ENCODE results near the gene NAT16. TPM values are rescaled to one million over a fixed set of nuclear protein-coding genes. Genes with fewer than 3 reads are reported as not detected.
"Not testable (repeated sequence)": the region's sequence is repeated elsewhere in the genome, so short reads cannot be mapped to it uniquely, and the experiment has no call there.

NAT16 gene
- total RNA-seq, 1 donor from 2014 or later, result not detected

DNA sequence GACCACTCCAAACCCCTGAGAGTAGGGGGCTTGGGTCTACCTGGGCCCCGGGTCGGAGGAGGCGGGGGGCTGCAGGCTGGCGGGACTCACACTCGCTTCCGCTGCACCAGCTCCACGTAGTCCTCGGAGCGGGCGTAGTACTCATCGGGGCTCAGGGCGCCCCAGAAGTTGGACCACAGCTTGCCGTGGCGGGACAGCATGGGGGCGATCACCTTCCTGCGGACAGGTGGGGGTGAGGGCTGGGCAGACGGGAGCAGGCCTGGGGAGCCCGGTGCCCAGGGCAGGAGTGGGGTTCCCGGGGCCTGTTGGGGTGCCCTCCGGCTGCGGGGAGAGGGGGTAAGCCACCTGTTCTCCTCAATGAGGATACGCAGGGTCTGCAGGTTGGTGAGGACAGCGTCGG, 31.4 kb upstream of the NAT16 start:
- H3K36me3 ChIP-seq (ENCODE audit: control insufficient read depth, insufficient read depth, low read length), result peaks cover 1% of the 10 kb centered on the region

DNA sequence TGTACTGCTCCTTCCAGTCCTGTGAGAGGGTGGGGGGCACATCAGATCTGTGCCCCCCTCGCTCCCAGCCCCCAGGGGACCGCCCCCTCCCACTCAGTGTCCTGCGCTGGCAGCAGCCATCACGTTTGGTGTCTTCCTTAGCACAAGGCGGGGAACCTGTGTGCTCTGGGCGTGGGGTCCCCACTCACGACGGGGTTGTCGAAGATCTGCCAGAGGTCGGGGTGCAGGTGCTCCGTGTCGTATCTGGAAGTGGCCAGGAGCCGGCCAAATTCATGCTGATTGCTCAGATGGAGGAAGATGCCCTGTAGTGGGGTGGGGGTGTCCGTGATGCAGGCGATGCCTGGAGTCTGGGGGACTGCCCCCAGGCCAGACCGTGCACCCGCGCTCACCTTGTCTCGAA, 30.1 kb upstream of the NAT16 start:
- no peak overlapping the region for H3K4me3 ChIP-seq (ENCODE audit: low read depth, low read length)
- TF ChIP-seq, protein P1, sequence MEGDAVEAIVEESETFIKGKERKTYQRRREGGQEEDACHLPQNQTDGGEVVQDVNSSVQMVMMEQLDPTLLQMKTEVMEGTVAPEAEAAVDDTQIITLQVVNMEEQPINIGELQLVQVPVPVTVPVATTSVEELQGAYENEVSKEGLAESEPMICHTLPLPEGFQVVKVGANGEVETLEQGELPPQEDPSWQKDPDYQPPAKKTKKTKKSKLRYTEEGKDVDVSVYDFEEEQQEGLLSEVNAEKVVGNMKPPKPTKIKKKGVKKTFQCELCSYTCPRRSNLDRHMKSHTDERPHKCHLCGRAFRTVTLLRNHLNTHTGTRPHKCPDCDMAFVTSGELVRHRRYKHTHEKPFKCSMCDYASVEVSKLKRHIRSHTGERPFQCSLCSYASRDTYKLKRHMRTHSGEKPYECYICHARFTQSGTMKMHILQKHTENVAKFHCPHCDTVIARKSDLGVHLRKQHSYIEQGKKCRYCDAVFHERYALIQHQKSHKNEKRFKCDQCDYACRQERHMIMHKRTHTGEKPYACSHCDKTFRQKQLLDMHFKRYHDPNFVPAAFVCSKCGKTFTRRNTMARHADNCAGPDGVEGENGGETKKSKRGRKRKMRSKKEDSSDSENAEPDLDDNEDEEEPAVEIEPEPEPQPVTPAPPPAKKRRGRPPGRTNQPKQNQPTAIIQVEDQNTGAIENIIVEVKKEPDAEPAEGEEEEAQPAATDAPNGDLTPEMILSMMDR (IDR thresholded peaks at IDR 0.05; ENCODE audit: insufficient read depth, low read length, poor library complexity, severe bottlenecking), result no peak
- no peak for DNase-seq (ENCODE audit: low read depth)
- H3K36me3 ChIP-seq (ENCODE audit: control insufficient read depth, insufficient read depth, low read length), result peaks cover 1% of the 10 kb centered on the region
- H3K27me3 ChIP-seq (ENCODE audit: control insufficient read depth, insufficient read depth, low read length), result no peaks in the 10 kb centered on the region

More for the DNA sequence above, 31.4 kb upstream of the NAT16 start:
- Histone ChIP-seq H3K27me3 (ENCODE audit: control insufficient read depth, insufficient read depth, low read length) (no peaks in the 10 kb centered on the region), H3K4me3 (ENCODE audit: low read depth, low read length) (no peak overlapping the region)
- TF ChIP-seq, protein P1 (IDR thresholded peaks at IDR 0.05; ENCODE audit: insufficient read depth, low read length, poor library complexity, severe bottlenecking), result no peak
- no peak for DNase-seq (ENCODE audit: low read depth)

DNA sequence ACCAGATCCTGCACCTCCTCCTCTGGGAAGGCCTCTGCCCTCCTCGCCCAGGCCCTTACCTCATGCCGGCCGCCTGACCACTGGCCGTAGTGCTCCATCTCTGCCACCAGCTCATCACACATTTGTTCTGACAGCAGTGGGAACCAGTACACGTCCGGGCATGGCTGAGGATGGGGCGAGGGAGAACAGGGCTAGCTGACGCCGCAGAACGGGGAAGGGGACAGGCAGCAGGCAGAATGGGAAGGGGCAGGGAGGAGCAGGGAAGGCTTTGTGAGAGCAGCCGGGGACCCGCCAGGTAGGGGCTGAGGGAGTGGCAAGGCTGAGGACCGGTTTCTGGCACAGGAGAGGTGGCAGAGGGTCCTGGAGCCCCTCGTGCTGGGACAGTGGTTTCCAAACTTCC, 28.7 kb upstream of the NAT16 start:
- Histone ChIP-seq H3K4me3 (ENCODE audit: low read depth, low read length) (no peak overlapping the region), H3K36me3 (ENCODE audit: control insufficient read depth, insufficient read depth, low read length) (no peaks in the 10 kb centered on the region), H3K27me3 (ENCODE audit: control insufficient read depth, insufficient read depth, low read length) (no peaks in the 10 kb centered on the region)
- TF ChIP-seq, protein P1 (IDR thresholded peaks at IDR 0.05; ENCODE audit: insufficient read depth, low read length, poor library complexity, severe bottlenecking), result no peak
- no peak for DNase-seq (ENCODE audit: low read depth)

DNA sequence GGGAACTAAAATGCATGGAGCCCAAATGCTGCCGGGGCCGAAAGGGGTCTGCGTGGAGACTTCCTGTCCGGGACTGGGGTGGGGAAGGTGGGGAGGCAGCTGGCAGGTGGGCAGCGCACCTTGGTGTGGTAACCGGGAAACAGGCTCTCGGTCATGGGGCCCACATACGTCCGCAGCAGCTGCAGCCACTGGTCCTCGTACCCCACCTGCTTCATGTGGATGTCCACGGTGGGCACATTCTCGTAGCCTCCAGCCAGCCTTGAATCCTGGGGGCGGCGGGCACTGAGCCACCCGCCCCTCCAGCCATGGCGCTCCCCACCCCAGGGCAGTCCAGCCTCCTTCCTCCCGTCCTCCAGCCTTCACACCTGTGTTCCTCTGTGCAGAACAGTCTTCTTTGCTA, 27.4 kb upstream of the NAT16 start:
- H3K27me3 ChIP-seq (ENCODE audit: control insufficient read depth, insufficient read depth, low read length), result peaks cover 12% of the 10 kb centered on the region
- no peak for DNase-seq (ENCODE audit: low read depth)
- TF ChIP-seq, protein P1 (IDR thresholded peaks at IDR 0.05; ENCODE audit: insufficient read depth, low read length, poor library complexity, severe bottlenecking), result no peak
- H3K36me3 ChIP-seq (ENCODE audit: control insufficient read depth, insufficient read depth, low read length), result no peaks in the 10 kb centered on the region
- H3K4me3 ChIP-seq (ENCODE audit: low read depth, low read length), result no peak overlapping the region

DNA sequence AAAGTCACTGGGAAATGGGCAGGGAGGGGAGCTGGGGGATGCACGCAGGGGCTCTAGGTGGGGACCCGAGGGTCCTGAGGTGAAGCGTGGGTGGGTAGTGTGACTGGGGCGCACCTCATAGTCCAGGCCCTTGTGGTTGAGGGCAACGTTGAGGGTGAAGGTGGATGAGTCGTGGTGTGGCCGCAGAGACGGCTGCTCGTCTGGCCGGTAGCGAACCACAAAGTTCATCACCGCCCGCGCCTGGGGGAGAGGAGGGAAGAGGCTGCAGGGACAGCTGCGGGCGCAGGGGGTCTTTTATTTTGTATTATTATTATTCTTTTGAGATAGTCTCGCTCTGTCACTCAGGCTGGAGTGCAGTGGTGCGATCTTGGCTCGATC, 26.6 kb upstream of the NAT16 start:
- Histone ChIP-seq H3K4me3 (ENCODE audit: low read depth, low read length) (no peak overlapping the region), H3K36me3 (ENCODE audit: control insufficient read depth, insufficient read depth, low read length) (no peaks in the 10 kb centered on the region), H3K27me3 (ENCODE audit: control insufficient read depth, insufficient read depth, low read length) (peaks cover 20% of the 10 kb centered on the region)
- TF ChIP-seq, protein P1 (IDR thresholded peaks at IDR 0.05; ENCODE audit: insufficient read depth, low read length, poor library complexity, severe bottlenecking), result no peak
- no peak for DNase-seq (ENCODE audit: low read depth)

DNA sequence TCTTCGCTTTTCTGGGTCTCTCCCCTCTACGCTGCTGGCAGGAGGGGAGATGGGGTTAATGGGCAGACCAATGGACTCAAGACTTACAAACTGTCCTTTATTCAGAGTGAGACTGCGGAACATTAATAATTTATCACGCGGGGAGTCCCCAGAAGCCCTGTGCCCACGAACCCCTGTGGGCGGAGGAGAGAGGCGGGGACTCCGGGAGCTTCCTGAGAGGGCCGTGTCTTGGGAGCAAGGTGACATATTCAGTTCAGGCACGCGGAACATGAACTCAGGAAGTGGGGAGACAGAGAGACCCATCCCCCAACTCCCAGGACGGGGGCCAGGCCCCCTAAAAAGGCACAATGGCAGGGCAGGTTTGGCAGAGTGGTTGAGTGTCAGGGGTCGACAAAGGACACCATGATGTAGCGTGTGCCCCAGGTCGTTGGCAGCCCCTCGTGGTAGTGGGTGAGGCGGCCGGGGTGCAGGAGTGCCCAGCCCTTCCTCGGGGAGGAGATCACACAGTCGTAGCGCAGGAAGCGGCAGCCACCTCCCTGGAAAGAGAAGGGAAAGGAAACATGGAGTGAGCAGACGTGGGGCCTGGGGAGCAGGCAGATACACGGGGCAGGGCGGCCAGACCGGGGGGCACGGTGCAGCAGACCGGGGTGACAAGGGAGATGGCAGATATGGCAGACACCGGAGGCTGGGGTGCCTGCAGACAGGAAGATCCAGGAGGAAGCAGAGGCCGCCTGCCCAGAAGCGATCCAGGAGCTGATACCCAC, 26.0 kb upstream of the NAT16 start:
- no peaks in the 10 kb centered on the region for H3K36me3 ChIP-seq (ENCODE audit: control insufficient read depth, insufficient read depth, low read length)
- TF ChIP-seq, protein P1 (IDR thresholded peaks at IDR 0.05; ENCODE audit: insufficient read depth, low read length, poor library complexity, severe bottlenecking), result no peak
- H3K4me3 ChIP-seq (ENCODE audit: low read depth, low read length), result no peak overlapping the region
- H3K27me3 ChIP-seq (ENCODE audit: control insufficient read depth, insufficient read depth, low read length), result peaks cover 24% of the 10 kb centered on the region
- no peak for DNase-seq (ENCODE audit: low read depth)

DNA sequence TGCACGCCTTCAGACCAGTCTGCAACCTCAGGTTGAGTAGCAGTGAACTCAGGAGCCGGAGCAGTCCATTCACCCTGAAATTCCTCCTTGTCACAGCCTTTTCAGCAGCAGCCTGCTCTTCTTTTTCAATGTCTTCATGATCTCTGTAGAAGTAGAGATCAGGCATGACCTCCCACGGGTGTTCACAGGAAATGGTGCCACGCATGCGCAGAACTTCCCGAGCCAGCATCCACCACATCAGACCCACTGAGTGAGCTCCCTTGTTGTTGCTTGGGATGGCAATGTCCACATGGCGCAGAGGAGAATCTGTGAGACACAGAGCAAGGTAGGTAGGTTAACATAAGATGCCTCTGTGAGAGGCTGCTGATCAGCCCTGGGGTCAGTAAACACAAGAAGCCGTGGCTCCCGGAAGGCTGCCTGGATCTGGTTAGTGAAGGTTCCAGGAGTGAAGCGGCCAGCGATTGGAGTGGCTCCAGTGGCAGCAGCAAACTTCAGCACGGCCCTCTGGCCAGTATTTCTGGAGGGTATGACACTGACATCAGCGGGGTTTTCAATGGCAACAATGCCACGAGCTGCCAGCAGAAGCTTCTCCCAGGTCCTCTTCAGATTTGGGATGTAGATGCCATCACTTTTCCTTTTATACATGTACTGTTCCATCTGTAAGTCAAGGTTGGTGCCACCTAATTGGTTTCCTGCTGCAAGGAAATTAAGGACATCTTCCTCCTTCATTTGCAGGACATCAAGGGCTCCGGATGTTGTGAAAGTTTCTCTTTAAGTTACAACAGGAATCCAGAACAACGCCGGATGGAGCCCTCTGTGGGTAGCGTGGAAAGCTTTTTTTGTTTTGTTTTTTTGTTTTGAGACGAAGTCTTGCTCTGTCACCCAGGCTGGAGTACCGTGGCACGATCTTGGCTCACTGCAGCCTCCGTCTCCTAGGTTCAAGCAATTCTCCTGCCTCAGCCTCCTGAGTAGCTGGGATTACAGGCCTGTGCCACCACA, 23.9 kb upstream of the NAT16 start:
- not testable (repeated sequence) for H3K36me3 ChIP-seq (ENCODE audit: control insufficient read depth, insufficient read depth, low read length); DNase-seq (ENCODE audit: low read depth); H3K4me3 ChIP-seq (ENCODE audit: low read depth, low read length)
- peaks cover 35% of the 10 kb centered on the region for H3K27me3 ChIP-seq (ENCODE audit: control insufficient read depth, insufficient read depth, low read length)
